Neutrophil (primary cell): ENCODE data around the gene AMZ1.

Source experiments
- H3K27ac ChIP-seq: fragments of 200-600 bp; sonication (generic); 2 replicates; pipeline ENCODE4 v1.5.1; 2016; ENCODE audit warnings: mild to moderate bottlenecking, moderate library complexity
- H3K27me3 ChIP-seq: fragments of 200-600 bp; sonication (generic); 2 replicates; pipeline ENCODE4 v1.6.0; 2016; ENCODE audit warnings: mild to moderate bottlenecking
- H3K36me3 ChIP-seq: fragments of 200-600 bp; sonication (generic); 2 replicates; pipeline ENCODE4 v1.5.1; 2017
- H3K4me1 ChIP-seq, 2 experiments: fragments of 200-600 bp in 1 of 2; sonication (generic) in 1 of 2; 1 replicate in 1 of 2; 2 replicates in 1 of 2; pipeline versions ENCODE4 v1.5.1 to v1.6.1; 2013 to 2016; ENCODE audit warnings: low read depth in 1 of 2, low read length in 1 of 2, mild to moderate bottlenecking in 1 of 2, moderate library complexity in 1 of 2; ENCODE audit not compliant: control insufficient read depth in 1 of 2, insufficient read depth in 1 of 2
- H3K4me3 ChIP-seq, 2 experiments: fragments of 200-600 bp in 1 of 2; sonication (generic) in 1 of 2; 1 replicate in 1 of 2; 2 replicates in 1 of 2; pipeline ENCODE4 v1.5.1; 2013 to 2016; ENCODE audit warnings: low read depth in 1 of 2, low read length in 1 of 2, mild to moderate bottlenecking in 1 of 2, moderate library complexity in 1 of 2
- H3K9me3 ChIP-seq: fragments of 200-600 bp; sonication (generic); 2 replicates; pipeline ENCODE4 v1.5.1; 2016
- TF ChIP-seq, protein P1 (sequence below): fragments of 200-600 bp; sonication (generic); IDR thresholded peaks from 2 replicates; pipeline ENCODE4 v1.5.1; 2016; ENCODE audit warnings: antibody characterized with exemption

AMZ1 gene

DNA sequence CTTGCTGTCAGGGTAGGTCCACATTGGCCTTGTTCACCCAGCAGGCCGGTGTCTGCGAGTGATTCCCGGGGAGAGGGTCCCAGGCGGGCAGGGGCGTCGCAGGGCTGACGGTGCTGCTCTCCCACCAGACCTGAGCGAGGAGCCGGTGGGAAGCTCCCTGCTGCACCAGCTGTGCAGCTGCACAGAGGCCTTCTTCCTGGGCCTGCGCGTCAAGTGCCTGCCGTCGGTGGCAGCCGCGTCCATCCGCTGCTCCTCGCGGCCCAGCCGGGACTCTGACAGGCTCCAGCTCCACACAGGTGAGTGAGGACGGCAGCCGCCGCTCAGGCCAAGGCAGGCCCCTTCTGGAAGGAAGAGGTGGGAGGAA is 14.6 kb downstream of the AMZ1 start:
- peaks cover 35% of the 10 kb centered on the region for H3K27me3 ChIP-seq
- H3K36me3 ChIP-seq, result no peaks in the 10 kb centered on the region
- H3K27ac ChIP-seq, result no peak overlapping the region
- no peak overlapping the region for H3K4me3 ChIP-seq
- TF ChIP-seq, protein P1, sequence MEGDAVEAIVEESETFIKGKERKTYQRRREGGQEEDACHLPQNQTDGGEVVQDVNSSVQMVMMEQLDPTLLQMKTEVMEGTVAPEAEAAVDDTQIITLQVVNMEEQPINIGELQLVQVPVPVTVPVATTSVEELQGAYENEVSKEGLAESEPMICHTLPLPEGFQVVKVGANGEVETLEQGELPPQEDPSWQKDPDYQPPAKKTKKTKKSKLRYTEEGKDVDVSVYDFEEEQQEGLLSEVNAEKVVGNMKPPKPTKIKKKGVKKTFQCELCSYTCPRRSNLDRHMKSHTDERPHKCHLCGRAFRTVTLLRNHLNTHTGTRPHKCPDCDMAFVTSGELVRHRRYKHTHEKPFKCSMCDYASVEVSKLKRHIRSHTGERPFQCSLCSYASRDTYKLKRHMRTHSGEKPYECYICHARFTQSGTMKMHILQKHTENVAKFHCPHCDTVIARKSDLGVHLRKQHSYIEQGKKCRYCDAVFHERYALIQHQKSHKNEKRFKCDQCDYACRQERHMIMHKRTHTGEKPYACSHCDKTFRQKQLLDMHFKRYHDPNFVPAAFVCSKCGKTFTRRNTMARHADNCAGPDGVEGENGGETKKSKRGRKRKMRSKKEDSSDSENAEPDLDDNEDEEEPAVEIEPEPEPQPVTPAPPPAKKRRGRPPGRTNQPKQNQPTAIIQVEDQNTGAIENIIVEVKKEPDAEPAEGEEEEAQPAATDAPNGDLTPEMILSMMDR, result no peak
- H3K4me1 ChIP-seq, result no peaks in the 10 kb centered on the region
- no peaks in the 10 kb centered on the region for H3K9me3 ChIP-seq

DNA sequence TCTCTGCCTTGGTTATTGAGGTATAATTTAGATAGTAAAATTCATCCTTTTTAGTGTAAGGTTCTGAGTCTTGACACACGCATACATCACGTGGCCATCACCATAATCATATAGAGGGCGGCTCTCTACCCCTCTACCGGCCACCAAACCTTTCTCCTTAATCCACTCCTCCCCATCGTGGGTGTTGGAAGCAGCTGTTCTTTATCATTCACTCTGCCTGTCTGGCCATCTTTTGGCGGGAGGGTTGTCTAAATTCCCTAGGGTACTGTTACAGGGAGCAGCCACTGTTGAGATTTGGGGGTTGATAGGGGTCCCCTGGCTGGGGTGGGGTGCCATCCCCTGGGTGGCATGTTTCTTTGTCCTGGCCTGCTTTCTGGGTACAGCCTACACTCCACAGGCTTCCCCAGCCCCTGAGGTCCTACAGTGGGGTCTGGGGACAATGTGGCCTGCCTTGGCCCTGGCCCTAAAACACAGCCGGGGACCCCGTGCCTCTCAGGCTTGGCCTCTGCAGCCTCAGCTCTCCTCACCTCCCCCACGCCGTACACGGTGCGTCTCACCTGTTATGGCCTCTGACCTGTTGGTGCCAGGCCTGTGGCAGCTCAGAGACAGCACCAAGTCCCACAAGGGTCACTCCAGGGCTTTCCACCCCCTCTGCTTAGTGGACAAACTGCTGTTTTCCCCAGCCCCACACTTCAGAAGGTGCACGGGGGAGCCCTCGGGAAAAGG is 17.5 kb downstream of the AMZ1 start:
- Histone ChIP-seq H3K27ac (no peak overlapping the region), H3K36me3 (no peaks in the 10 kb centered on the region), H3K27me3 (peaks cover 30% of the 10 kb centered on the region), H3K9me3 (no peaks in the 10 kb centered on the region), H3K4me3 (no peak overlapping the region), H3K4me1 (peaks cover 0 to 6% of the 10 kb centered on the region in 2 experiments)
- TF ChIP-seq, protein P1, result no peak

DNA sequence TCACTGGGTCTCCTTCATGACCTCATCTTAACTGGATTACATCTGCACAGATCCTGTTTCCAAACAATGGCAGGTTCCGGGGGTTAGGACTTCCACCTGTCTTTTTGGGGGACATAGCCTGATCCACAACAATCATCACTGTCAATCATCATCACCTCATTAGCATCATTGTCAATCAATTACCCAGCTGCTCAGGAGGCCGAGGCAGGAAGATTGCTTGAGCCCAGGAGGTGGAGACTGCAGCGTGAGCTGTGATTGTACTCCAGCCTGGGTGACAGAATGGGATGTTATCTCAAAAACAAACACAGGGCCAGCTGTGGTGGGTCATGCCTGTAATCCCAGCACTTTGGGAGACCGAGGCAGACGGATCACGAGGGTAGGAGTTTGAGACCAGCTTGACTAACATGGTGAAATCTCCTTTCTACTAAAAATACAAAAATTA is 18.7 kb downstream of the AMZ1 start:
- TF ChIP-seq, protein P1, result no peak
- Histone ChIP-seq H3K36me3 (no peaks in the 10 kb centered on the region), H3K9me3 (no peaks in the 10 kb centered on the region)

DNA sequence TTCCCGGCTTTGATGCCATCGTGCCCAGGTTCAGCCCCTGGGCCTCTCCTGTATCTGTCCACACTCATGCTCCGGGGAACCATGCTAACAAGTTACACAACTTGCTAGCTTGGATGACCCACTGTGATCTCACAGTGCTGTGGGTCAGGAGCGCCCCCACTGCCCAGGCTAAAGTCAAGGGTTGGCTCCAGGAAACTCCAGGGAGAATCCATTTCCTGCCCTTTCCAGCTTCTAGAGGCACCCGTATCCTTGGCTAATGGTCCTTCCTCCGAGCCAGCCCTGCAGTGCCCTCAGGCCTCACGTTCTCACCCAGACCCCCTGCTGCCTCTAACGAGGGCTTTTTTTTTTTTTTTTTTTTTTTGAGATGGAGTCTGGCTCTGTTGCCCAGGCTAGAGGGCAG is 19.5 kb downstream of the AMZ1 start:
- Histone ChIP-seq H3K4me1 (peaks cover 2 to 6% of the 10 kb centered on the region in 2 experiments), H3K9me3 (no peaks in the 10 kb centered on the region), H3K27ac (no peak overlapping the region), H3K27me3 (peaks cover 32% of the 10 kb centered on the region), H3K36me3 (no peaks in the 10 kb centered on the region), H3K4me3 (no peak overlapping the region)
- TF ChIP-seq, protein P1, result no peak

More for the DNA sequence above, 18.7 kb downstream of the AMZ1 start:
- H3K27ac ChIP-seq, result no peak overlapping the region
- peaks cover 29% of the 10 kb centered on the region for H3K27me3 ChIP-seq
- H3K4me3 ChIP-seq, result no peak overlapping the region
- peaks cover 2 to 6% of the 10 kb centered on the region in 2 experiments for H3K4me1 ChIP-seq

DNA sequence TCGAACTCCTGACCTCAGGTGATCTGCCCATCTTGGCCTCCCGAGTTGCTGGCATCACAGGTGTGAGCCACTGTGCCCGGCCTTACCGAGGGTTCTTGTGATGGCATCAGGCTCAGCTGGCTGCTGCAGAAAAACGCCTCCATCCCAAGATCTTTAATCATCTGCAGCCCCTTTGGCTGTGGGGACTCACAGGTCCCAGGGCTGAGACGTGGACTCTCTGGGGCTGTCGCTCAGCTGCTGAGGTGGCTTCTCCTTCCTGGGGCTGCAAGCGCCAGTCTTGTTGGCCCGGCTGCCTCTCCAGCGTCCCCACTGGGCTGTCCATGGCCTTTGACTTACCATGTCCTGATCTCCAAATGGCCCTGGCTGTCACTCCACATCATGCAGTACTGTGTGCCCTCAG is 20.0 kb downstream of the AMZ1 start:
- no peak overlapping the region for H3K27ac ChIP-seq
- no peaks in the 10 kb centered on the region for H3K9me3 ChIP-seq
- H3K4me3 ChIP-seq, result no peak overlapping the region
- TF ChIP-seq, protein P1, result no peak
- H3K36me3 ChIP-seq, result no peaks in the 10 kb centered on the region
- peaks cover 33% of the 10 kb centered on the region for H3K27me3 ChIP-seq
- peaks cover 2 to 6% of the 10 kb centered on the region in 2 experiments for H3K4me1 ChIP-seq
